Endodermal cell (in vitro differentiated cells): ENCODE data around the gene NCAN. TPM values are rescaled to one million over a fixed set of nuclear protein-coding genes. Genes with fewer than 3 reads are reported as not detected.

Source experiments
- DNase-seq: peaks from one replicate; pipeline ENCODE4 v3.0.0-alpha.2; 2017
- H3K27ac ChIP-seq: 2 replicates; pipeline ENCODE4 v1.5.1; 2013; ENCODE audit warnings: mild to moderate bottlenecking, low read depth, low read length, moderate library complexity
- H3K27me3 ChIP-seq: 2 replicates; pipeline ENCODE4 v1.6.1; 2013; ENCODE audit warnings: mild to moderate bottlenecking, low read length, moderate library complexity; ENCODE audit not compliant: insufficient read depth, control insufficient read depth, poor library complexity, severe bottlenecking
- H3K36me3 ChIP-seq: 2 replicates; pipeline ENCODE4 v1.7.0; 2013; ENCODE audit warnings: mild to moderate bottlenecking, low read length, moderate library complexity; ENCODE audit not compliant: control insufficient read depth, insufficient read depth
- H3K4me1 ChIP-seq: one replicate; pipeline ENCODE4 v1.7.0; 2013; ENCODE audit warnings: low read length; ENCODE audit not compliant: control insufficient read depth, insufficient read depth
- H3K4me3 ChIP-seq: 2 replicates; pipeline ENCODE4 v1.5.1; 2013; ENCODE audit warnings: mild to moderate bottlenecking, low read length, moderate library complexity
- H3K9ac ChIP-seq: 2 replicates; pipeline ENCODE4 v1.6.1; 2013; ENCODE audit warnings: mild to moderate bottlenecking, low read length, moderate library complexity; ENCODE audit not compliant: poor library complexity, severe bottlenecking; ENCODE audit errors: extremely low read depth
- H3K9me3 ChIP-seq: 2 replicates; pipeline ENCODE4 v1.6.1; 2013; ENCODE audit warnings: mild to moderate bottlenecking, low read length, moderate library complexity; ENCODE audit not compliant: control insufficient read depth
- H3K27ac Mint-ChIP-seq: 2 replicates; pipeline ENCODE4 v1.8.0; 2020; ENCODE audit warnings: mixed read lengths
- H3K27me3 Mint-ChIP-seq: 2 replicates; pipeline ENCODE4 v1.8.0; 2021; ENCODE audit warnings: mild to moderate bottlenecking, mixed read lengths; ENCODE audit not compliant: insufficient read depth
- H3K36me3 Mint-ChIP-seq: 2 replicates; pipeline ENCODE4 v1.8.0; 2020; ENCODE audit warnings: low read depth, mixed read lengths
- H3K4me1 Mint-ChIP-seq: 2 replicates; pipeline ENCODE4 v1.8.0; 2020; ENCODE audit warnings: mixed read lengths
- H3K4me3 Mint-ChIP-seq: 2 replicates; pipeline ENCODE4 v1.8.0; 2020; ENCODE audit warnings: mild to moderate bottlenecking, moderate library complexity, mixed read lengths
- H3K9me3 Mint-ChIP-seq: 2 replicates; pipeline ENCODE4 v1.8.0; 2020; ENCODE audit warnings: mild to moderate bottlenecking, mixed read lengths
- WGBS, 2 experiments: methylation state at CpG; one replicate each; pipeline versions ENCODE4 v1.1.5 to v1.1.7; 2013; ENCODE audit warnings: missing lambda C conversion rate in 2 of 2, mixed read lengths in 1 of 2; ENCODE audit not compliant: insufficient coverage in 1 of 2, insufficient read length in 1 of 2; 5-methylcytosine and 5-hydroxymethylcytosine counted together
- total RNA-seq, 2 donors: library from RNA; stranded (reverse); fragmentation: NEBNext Ultra II Directional in 1 of 2; extraction: Animal tissue kit (Norgen Biotek cat#: 25700) in 1 of 2; gene quantifications; 2 replicates in 1 of 2; 3 replicates in 1 of 2; pipeline ENCODE4 v1.2.1, GENCODE V29; 2021
- TF ChIP-seq, protein P1 (sequence below): fragments of 200-600 bp; sonication (generic); conservative IDR thresholded peaks from 2 replicates; pipeline ENCODE4 v1.5.0; 2021; ENCODE audit warnings: antibody characterized with exemption, mild to moderate bottlenecking

NCAN gene
- total RNA-seq, 2 donors from 2014 or later = 0.77 to 4.2 TPM

DNA sequence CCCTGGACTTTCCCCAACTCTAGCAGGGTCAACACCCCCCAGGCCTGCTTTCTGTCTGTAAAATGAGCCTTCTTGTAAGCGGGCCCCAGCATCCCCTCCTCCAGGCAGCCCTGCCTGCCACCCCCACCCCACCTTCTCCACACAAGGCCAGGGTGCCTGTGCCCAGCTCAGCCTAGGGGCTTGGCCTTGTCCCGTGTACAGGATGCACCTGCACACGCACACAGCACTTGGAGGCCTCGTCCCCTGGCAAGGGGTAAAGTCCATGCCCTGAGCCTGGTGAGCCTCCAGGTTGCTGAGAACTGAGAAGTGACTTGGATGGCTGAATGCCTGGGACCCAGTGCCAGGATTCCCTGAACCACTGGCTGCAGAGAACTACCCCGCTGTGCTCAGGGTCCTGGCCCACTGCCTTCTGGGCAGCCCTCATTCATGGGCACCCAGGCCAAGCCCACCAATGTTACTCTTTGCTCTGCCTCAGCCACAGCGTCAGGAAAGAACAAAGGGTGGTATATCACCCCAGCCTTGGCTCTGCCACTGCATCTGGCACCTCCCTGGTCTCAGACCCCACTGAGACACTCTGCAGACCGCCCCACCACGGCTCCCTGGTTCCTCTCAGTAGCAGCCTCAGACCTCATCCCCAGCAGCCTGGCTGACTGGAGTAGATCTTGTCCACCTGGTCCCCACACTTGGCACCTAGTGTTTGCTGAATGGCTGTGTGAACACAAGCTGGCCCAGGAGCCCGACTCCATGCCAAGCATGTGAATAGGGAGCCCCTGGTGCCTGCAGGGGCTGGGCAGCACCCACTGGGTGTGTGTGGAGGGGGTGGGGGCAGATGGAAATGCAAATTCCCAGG lies 63.2 kb downstream of the NCAN start:
- Histone ChIP-seq H3K4me1 (no peaks in the 10 kb centered on the region), H3K36me3 (peaks cover 26% of the 10 kb centered on the region), H3K27me3 (no peaks in the 10 kb centered on the region), H3K27ac (no peak overlapping the region), H3K4me3 (no peak overlapping the region), H3K9me3 (no peaks in the 10 kb centered on the region), H3K9ac (no peak overlapping the region)
- Mint-ChIP-seq H3K4me1 (peaks cover 3% of the 10 kb centered on the region), H3K36me3 (peaks cover 18% of the 10 kb centered on the region), H3K27me3 (peaks cover 25% of the 10 kb centered on the region), H3K27ac (no peak overlapping the region), H3K9me3 (no peaks in the 10 kb centered on the region), H3K4me3 (no peak overlapping the region)
- TF ChIP-seq, protein P1, sequence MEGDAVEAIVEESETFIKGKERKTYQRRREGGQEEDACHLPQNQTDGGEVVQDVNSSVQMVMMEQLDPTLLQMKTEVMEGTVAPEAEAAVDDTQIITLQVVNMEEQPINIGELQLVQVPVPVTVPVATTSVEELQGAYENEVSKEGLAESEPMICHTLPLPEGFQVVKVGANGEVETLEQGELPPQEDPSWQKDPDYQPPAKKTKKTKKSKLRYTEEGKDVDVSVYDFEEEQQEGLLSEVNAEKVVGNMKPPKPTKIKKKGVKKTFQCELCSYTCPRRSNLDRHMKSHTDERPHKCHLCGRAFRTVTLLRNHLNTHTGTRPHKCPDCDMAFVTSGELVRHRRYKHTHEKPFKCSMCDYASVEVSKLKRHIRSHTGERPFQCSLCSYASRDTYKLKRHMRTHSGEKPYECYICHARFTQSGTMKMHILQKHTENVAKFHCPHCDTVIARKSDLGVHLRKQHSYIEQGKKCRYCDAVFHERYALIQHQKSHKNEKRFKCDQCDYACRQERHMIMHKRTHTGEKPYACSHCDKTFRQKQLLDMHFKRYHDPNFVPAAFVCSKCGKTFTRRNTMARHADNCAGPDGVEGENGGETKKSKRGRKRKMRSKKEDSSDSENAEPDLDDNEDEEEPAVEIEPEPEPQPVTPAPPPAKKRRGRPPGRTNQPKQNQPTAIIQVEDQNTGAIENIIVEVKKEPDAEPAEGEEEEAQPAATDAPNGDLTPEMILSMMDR = no peak
- DNase-seq = no peak
- 90 to 93% methylated on average over 5 to 9 of the region's 9 CpGs for WGBS, 2 experiments

DNA sequence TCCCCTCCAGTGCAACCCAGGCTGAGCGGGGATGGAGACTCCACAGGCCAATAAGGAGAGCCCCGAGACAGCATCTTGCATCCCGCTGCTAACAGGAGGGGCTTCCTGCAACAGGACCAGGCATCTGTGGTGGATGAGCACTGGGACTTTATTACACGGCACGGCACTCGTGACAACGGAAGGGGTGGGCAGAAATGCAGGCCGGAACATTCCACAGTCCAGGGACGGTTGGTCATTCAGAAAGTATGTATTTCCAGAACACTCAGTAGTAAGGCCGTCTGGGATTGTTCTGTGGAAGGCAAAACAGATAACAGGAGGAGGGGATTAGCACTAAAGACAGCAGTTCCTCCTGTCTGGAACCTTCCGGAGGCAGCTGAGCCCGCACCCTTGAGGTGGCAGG lies 64.6 kb downstream of the NCAN start:
- WGBS, 2 experiments = 93 to 94% methylated on average over 9 to 12 of the region's 12 CpGs
- Mint-ChIP-seq H3K4me3 (no peak overlapping the region), H3K27me3 (peaks cover 18% of the 10 kb centered on the region), H3K36me3 (peaks cover 23% of the 10 kb centered on the region), H3K27ac (no peak overlapping the region), H3K4me1 (peaks cover 3% of the 10 kb centered on the region), H3K9me3 (no peaks in the 10 kb centered on the region)
- Histone ChIP-seq H3K4me1 (no peaks in the 10 kb centered on the region), H3K9ac (no peak overlapping the region), H3K9me3 (no peaks in the 10 kb centered on the region), H3K36me3 (peaks cover 38% of the 10 kb centered on the region), H3K27me3 (no peaks in the 10 kb centered on the region), H3K27ac (no peak overlapping the region), H3K4me3 (no peak overlapping the region)
- TF ChIP-seq, protein P1 = no peak
- DNase-seq = no peak

DNA sequence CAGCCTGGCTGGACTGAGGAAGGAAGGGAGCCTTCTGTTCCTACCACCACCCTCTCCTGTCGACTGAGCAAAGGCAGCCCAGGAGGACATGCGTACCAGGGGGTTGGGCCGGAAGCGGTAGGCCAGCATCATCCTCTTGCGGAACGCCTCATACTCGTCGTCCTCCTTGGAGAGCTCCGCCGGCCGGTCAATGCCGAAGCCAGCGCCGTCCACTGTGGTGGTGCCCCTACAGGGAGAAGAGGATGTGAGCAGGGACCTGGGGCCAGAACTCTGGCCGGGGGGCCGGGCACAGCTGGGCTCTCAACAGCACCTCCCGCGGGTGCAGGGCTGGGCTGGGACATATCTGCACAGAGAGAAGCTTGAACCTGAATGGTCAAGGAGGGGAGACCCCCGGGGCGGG lies 65.1 kb downstream of the NCAN start:
- no peak for DNase-seq
- peaks cover 3% of the 10 kb centered on the region for H3K4me1 Mint-ChIP-seq
- no peaks in the 10 kb centered on the region for H3K9me3 ChIP-seq
- 97% methylated on average over 14 to 20 of the region's 20 CpGs for WGBS, 2 experiments
- no peak overlapping the region for H3K9ac ChIP-seq
- H3K27ac ChIP-seq = no peak overlapping the region
- H3K36me3 Mint-ChIP-seq = peaks cover 25% of the 10 kb centered on the region
- no peaks in the 10 kb centered on the region for H3K27me3 ChIP-seq
- no peak overlapping the region for H3K27ac Mint-ChIP-seq
- TF ChIP-seq, protein P1 = no peak
- peaks cover 16% of the 10 kb centered on the region for H3K27me3 Mint-ChIP-seq
- peaks cover 42% of the 10 kb centered on the region for H3K36me3 ChIP-seq
- no peak overlapping the region for H3K4me3 ChIP-seq
- no peak overlapping the region for H3K4me3 Mint-ChIP-seq
- no peaks in the 10 kb centered on the region for H3K4me1 ChIP-seq
- no peaks in the 10 kb centered on the region for H3K9me3 Mint-ChIP-seq
